Erythroblast (primary cell): Measurements from ENCODE around the gene THOP1.

ENCODE experiments used
- GATA1 ChIP-seq: IDR thresholded peaks from 2 replicates; pipeline ENCODE4 v1.6.1; 2011; ENCODE audit warnings: low read depth, mild to moderate bottlenecking, control low read depth, low read length, moderate library complexity
- POLR2A ChIP-seq: IDR thresholded peaks from 2 replicates; pipeline ENCODE4 v1.6.1; 2011; ENCODE audit warnings: mild to moderate bottlenecking, low read length

- TF ChIP-seq POLR2A (no peak), GATA1 (no peak)
Observed at GRCh38 chr19:2805991-2806649, 20.8 kb downstream of the THOP1 start.
